ENCODE data around the gene HSPH1.

Gene HSPH1

DNA sequence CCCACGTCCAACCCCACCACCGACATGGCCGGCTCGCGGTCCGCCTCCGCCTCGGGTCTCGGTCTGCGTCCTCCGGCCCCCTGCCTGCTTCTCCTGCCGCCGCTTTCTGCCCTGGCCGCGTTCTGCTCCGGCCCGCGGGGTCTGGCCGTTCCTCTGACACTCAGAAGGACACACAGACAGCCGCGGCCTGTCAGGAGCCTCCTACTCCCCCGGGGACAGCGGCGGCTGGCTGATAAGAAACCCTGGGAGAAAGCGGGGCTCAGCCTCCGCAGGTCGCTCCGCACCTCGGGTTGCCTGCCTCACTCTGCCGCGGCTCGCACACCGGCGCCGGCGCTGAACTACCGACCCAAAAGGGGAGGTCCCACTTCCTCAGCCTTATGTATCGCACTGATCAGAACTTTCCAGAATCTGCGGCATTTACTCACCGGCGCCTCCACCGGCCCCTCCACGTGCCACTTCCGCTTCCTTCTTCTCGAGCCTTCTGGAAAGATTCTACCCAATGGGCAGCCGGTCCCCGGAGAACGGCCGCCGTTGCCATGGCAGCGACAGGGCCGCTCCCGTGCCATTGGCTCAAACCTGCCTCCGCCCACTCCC lies at the start of gene HSPH1:
HSPH1 (minus strand) TSS at position 348 of the 594 bp plus-strand sequence; CDS start at position 26, 322 bp downstream.
- DNase-seq (ENCODE audit: low spot score) = peak; percentile 98

GRCh38 chr13:31209841-31210210 lies 48.1 kb upstream of the HSPH1 start:
- no peak for DNase-seq (ENCODE audit: low spot score)

DNA sequence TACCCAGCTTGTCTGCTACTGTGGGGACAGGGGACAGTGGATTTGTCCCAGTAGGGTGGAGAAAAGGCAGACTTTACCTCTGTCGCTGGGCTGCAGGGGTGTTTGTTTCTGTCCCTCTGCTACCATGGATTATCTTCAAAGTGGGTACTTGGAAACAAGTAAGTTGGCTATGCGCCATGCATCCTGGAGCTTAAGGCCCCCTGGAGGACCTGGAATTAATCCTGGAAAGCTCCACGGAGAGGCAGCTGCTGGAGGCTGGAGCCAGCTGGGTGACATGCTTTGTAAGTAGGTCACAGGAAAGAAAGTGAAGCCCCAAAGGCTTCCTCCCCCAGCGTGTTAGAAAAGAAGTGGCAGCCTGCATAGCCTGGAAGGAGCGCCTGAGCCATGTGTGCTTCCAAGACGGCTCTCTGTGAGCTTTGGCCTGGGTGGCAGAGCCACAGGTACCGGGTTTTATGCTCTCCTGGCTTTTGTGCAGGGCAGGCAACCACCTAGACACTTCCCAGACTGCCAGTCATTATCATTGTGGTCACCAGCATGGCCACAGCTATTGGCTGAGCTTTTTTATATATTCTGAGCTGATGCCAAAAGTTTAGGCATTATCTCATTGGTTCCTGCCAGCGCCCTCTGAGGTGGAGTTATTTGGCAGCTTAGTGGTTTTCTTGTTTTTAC lies 47.6 kb upstream of the HSPH1 start:
- peak; percentile 73 for DNase-seq (ENCODE audit: low spot score)

GRCh38 chr13:31208559-31209122 lies 46.9 kb upstream of the HSPH1 start:
- no peak for DNase-seq (ENCODE audit: low spot score)

DNA sequence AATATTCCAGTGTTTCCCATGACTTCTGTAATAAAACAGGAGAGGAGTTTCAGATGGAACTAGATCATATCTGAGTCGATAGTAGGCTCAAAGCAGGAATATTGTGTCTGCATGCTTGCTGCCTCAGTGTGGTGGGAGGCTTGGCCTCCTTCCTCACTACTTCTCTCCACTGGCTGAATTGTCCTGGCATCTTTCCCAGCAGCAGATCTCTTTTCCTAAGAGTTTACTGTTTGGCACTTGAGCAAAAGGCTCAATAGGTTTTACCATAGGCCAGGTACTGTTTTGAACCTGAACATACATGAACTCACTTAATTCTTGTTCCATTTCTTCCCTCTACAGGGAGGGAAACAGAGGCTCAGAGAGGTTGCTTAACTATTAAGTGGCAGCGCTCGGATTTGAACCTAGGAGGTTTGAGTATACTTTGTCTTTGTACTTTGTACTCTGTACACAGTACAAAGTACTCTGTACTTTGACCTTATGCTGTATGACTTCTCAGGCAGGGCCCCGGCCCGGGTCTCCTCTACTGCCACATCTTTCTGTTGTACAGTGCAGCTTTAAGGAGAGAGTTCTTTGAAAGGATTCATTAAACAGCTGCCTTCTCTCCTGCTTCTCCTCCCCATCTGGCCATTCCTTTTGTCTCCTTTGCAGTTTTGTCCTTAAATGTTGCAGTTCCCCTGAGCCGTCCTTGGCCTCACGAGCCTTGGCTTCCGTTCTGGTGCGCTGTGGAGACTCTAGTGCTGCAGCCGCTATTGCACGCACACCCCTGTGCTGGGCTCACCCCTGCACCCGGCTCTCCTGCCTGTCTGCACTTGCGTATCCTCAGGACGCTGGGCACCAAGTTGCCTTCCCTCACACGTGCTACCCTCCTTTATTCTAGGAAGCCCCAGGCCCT lies 46.2 kb upstream of the HSPH1 start:
- DNase-seq (ENCODE audit: low spot score) = no peak

- no peak for DNase-seq (ENCODE audit: low spot score)
Observed at GRCh38 chr13:31204592-31204991, 42.9 kb upstream of the HSPH1 start.

- DNase-seq (ENCODE audit: low spot score) = no peak
Observed at GRCh38 chr13:31201341-31202031, 39.8 kb upstream of the HSPH1 start.

DNA sequence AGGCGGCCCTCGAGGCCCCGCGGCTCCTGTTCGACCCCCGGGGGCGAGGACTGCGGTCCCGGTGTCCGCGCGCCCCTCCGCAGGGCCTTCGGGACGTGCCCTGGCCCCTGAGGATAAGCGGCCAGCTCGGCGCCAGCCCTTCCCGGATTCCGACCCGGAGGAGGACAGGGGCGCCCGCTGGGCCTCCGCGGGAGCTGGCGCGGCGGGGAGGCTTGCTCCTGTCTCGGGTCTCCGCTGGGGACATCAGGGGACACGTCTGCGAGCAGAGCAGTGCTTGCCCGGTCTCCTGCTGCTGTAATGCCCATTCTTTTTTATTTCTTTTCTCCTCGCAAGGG lies 38.9 kb upstream of the HSPH1 start:
- DNase-seq (ENCODE audit: low spot score) = no peak

DNA sequence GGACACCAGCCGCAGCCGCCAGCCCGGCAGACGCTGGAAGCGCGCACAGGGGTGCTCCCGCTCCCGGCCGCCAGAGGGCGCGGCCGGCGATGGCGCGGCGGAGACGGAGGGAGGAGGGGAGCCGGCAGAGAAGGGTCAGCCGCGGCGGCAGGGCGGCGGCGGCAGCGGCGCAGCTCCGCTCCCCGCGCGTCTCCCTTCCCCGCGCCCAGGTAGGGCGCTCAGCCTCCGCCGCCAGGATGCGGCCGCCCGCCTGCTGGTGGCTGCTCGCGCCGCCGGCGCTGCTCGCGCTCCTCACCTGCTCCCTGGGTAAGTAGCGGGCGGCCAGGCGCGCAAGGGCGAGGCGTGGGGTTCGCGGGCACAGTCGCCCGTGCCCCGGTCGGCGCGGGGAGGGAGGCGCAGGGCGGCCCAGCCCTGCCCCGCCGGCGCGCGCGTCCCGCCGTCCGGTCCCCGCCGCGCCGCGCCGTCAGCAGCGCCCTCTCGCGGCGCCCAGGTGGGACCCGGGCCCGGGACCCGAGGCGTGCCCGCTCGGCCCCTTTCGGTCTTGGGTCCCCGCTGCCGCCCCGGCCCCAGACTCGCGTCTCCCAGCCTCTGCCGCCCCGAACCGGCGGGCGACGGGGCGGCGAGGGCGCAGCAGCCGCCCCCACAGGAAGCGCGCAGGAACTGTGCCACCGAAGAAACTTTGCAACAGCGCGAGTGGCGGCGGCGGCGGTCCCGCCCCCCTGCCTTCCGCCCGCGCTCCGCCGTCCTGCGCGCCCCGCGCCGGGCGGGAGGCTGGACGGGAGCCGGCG lies 38.3 kb upstream of the HSPH1 start, which contains the start of gene B3GLCT:
B3GLCT (plus strand) TSS at position 127 of the 788 bp plus-strand sequence; CDS start at position 237, 110 bp downstream.
- peak; percentile 81 for DNase-seq (ENCODE audit: low spot score)

GRCh38 chr13:31199527-31199848 lies 37.8 kb upstream of the HSPH1 start:
- no peak for DNase-seq (ENCODE audit: low spot score)

DNA sequence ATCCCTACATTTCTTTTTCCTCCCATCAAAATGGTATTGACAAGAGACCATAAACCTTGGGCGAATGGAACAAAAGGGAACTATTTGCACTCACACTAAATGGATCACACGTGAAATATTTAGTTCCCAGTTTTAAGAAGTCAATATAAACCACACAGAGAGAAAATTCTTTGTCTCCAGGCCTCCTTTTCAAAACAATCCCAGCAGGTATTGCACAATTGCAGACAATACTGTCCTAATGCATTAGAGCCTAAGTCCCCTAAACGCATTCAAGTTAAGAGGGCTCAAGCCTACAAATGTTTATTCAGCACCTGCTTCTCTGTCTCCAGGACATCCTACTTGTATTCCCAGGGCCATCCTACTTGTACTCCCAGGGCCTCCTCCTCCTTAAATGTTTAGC lies 36.8 kb upstream of the HSPH1 start:
- DNase-seq (ENCODE audit: low spot score) = no peak

GRCh38 chr13:31196992-31197391 lies 35.3 kb upstream of the HSPH1 start:
- DNase-seq (ENCODE audit: low spot score) = no peak

DNA sequence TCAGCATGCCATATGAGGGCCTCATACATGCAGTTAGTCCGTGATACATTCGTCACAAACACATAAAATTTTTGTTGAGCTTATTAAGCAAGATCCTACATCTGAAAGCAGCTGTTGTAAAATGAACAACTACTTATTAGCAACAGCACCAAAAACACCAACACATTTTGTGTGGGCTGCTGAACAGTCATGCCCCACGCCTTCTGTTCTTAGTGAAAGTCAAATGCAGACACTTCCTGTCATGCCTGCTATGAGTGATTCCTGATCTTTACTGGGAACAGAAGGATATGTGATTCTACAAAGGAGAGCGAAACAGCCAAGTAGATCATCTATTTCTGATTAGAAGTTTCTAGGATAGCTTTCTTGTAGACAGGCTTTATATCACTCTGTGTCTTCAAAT lies 33.9 kb upstream of the HSPH1 start:
- DNase-seq (ENCODE audit: low spot score) = peak; percentile 67

- peak; percentile 81 for DNase-seq (ENCODE audit: low spot score)
Observed at GRCh38 chr13:31192306-31192705, 30.6 kb upstream of the HSPH1 start.

GRCh38 chr13:31191748-31192147 lies 30.0 kb upstream of the HSPH1 start:
- no peak for DNase-seq (ENCODE audit: low spot score)

GRCh38 chr13:31184981-31185645 lies 23.4 kb upstream of the HSPH1 start:
- no peak for DNase-seq (ENCODE audit: low spot score)

DNA sequence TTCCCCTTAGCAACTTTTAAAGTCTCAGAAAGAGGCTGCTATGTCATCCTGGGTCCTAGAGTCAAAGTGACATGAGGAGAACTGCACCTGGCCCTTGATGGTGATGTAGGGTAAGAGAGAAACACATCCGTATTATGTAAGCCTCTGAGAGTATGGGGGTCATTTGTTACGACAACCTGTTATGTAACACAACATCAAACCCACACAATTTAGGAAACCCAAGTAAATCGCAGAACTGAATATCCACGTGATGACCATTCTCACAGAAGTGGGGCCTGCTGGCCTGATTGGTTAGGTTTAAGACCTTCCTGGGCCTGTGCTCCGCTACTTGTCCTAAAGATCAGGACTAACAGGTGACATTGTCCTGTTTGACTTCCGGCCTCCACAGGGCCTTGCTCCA lies 22.7 kb upstream of the HSPH1 start:
- no peak for DNase-seq (ENCODE audit: low spot score)

GRCh38 chr13:31182987-31183386 lies 21.3 kb upstream of the HSPH1 start:
- DNase-seq (ENCODE audit: low spot score) = no peak

DNA sequence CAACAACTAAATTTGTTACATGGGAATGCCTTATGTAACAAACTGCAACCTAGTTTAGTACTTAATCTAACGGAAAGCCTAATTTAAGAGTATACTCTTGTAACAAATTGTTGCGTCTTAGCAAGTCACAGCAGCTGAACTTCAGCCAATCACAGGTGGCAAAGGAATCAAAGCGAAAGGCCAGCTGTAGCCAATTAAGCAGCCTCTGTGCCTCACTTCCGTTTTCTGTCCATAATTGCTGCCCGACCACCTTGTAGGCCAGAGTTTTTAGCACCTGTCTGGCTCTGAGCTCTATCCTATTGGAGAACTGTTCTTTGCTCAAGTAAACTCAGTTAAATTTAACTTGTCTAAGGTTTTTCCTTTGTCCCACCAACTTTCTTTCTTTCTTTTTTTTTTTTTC lies 18.1 kb upstream of the HSPH1 start:
- DNase-seq (ENCODE audit: low spot score) = no peak

DNA sequence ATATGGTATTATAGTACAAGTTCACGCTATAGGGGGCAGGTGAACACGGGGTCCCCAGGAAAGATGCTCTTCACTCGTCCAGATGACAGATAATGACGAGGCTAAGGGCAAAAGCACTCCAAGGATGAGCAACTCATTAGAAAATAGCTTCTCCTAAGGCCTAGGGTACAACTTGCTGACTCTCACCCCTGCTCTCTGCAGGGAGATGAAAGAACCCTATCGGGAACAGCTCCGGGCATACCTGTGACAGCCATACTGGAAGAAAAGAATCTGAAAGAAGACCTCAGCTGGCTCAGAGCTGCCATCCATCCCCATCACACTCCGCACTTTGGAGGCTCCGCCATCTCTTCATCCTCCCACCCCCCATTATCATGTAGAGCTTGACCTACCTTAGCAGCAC lies 17.5 kb upstream of the HSPH1 start:
- DNase-seq (ENCODE audit: low spot score) = no peak
